HEK293T (cell line): ENCODE data around the gene TPCN2.

ENCODE experiments used
- ELF4 ChIP-seq: fragments of 450-650 bp; IDR thresholded peaks from 2 replicates; pipeline ENCODE4 v1.6.1; 2017; ENCODE audit warnings: antibody characterized with exemption
- FOXA1 ChIP-seq: fragments of 450-650 bp; IDR thresholded peaks from 2 replicates; pipeline ENCODE4 v1.6.1; 2016; ENCODE audit warnings: mild to moderate bottlenecking
- HDGF ChIP-seq: fragments of 450-650 bp; IDR thresholded peaks from 2 replicates; pipeline ENCODE4 v1.6.1; 2017; ENCODE audit warnings: antibody characterized with exemption, borderline replicate concordance
- L3MBTL2 ChIP-seq: fragments of 450-650 bp; conservative IDR thresholded peaks from 2 replicates; pipeline ENCODE4 v1.6.1; 2016; ENCODE audit warnings: mild to moderate bottlenecking
- NFRKB ChIP-seq: fragments of 450-650 bp; IDR thresholded peaks from 2 replicates; pipeline ENCODE4 v1.6.1; 2016; ENCODE audit warnings: mild to moderate bottlenecking, moderate library complexity
- PKNOX1 ChIP-seq: fragments of 450-650 bp; IDR thresholded peaks from 2 replicates; pipeline ENCODE4 v1.6.1; 2016
- SP1 ChIP-seq: fragments of 450-650 bp; IDR thresholded peaks from 2 replicates; pipeline ENCODE4 v1.6.1; 2017
- SUZ12 ChIP-seq: fragments of 450-650 bp; IDR thresholded peaks from 2 replicates; pipeline ENCODE4 v1.6.1; 2016; ENCODE audit warnings: mild to moderate bottlenecking
- TARDBP ChIP-seq: fragments of 450-650 bp; IDR thresholded peaks from 2 replicates; pipeline ENCODE4 v1.6.1; 2016

GRCh38 chr11:69095300-69095699 is 46.6 kb downstream of the TPCN2 start:
- TF ChIP-seq TARDBP: no peak
- no peak for TF ChIP-seq PKNOX1
- TF ChIP-seq SUZ12: no peak
- TF ChIP-seq SP1: no peak
- TF ChIP-seq FOXA1: no peak
- no peak for TF ChIP-seq NFRKB
- no peak for TF ChIP-seq ELF4
- no peak for TF ChIP-seq HDGF
- TF ChIP-seq L3MBTL2: no peak
